PC-3 (cell line): ENCODE measurements around the gene CADPS2. TPM values are rescaled to one million over a fixed set of nuclear protein-coding genes. Genes with fewer than 3 reads are reported as not detected.

Experiments used
- ATAC-seq: fragments of 200-7000 bp; cut with Tn5 transposase; 2 replicates; pipeline ENCODE4 v1.9.1; 2020; ENCODE audit warnings: mild to moderate bottlenecking, moderate library complexity
- BruUV-seq: library from RNA; stranded (reverse); fragments of 400-500 nt; replicated peaks from 2 replicates; lab custom pipeline; 2021; lab: Mats Ljungman, UMichigan
- CTCF ChIA-PET: fragments of 300-600 bp; sonication (Branson Sonifier 250); formaldehyde crosslinking; loops from one replicate; lab custom pipeline; 2022; ENCODE audit warnings: antibody characterized with exemption; lab: Charles Lee
- POLR2A ChIA-PET: fragments of 300-600 bp; sonication (Branson Sonifier 250); formaldehyde crosslinking; loops from one replicate; lab custom pipeline; 2022; ENCODE audit warnings: antibody characterized with exemption; ENCODE audit not compliant: unreplicated experiment; lab: Charles Lee
- DNase-seq: peaks from one replicate; pipeline ENCODE4 v3.0.0-alpha.2; 2015
- H2AFZ ChIP-seq: fragments of 300-600 bp; sonication (generic); 2 replicates; pipeline ENCODE4 v1.6.0; 2016; ENCODE audit warnings: antibody characterized with exemption, low read length
- H3F3A ChIP-seq: fragments of 300-600 bp; sonication (generic); one replicate; pipeline ENCODE4 v1.6.0; 2017; ENCODE audit warnings: antibody characterized with exemption, low read length, control low read depth, mild to moderate bottlenecking; ENCODE audit not compliant: unreplicated experiment
- H3K27ac ChIP-seq: fragments of 300-600 bp; sonication (generic); 2 replicates; pipeline ENCODE4 v1.5.1; 2016; ENCODE audit warnings: mild to moderate bottlenecking, low read length
- H3K27me3 ChIP-seq: fragments of 300-600 bp; sonication (generic); 2 replicates; pipeline ENCODE4 v1.6.1; 2016; ENCODE audit warnings: low read length, mixed read lengths
- H3K36me3 ChIP-seq: fragments of 300-600 bp; sonication (generic); 2 replicates; pipeline ENCODE4 v1.6.1; 2016; ENCODE audit warnings: low read depth, mixed run types, low read length, mixed read lengths
- H3K4me1 ChIP-seq: fragments of 300-600 bp; sonication (generic); 2 replicates; pipeline ENCODE4 v1.5.1; 2016; ENCODE audit warnings: low read length; ENCODE audit not compliant: insufficient read depth
- H3K4me2 ChIP-seq: fragments of 300-600 bp; sonication (generic); 2 replicates; pipeline ENCODE4 v1.6.0; 2016; ENCODE audit warnings: low read length
- H3K4me3 ChIP-seq: fragments of 300-600 bp; sonication (generic); 2 replicates; pipeline ENCODE4 v1.5.1; 2016; ENCODE audit warnings: mild to moderate bottlenecking, low read length, mixed read lengths
- H3K79me2 ChIP-seq: fragments of 300-600 bp; sonication (generic); 2 replicates; pipeline ENCODE4 v1.6.1; 2017; ENCODE audit warnings: low read length, mixed read lengths
- H3K9ac ChIP-seq: fragments of 300-600 bp; sonication (generic); 2 replicates; pipeline ENCODE4 v1.6.0; 2016; ENCODE audit warnings: mild to moderate bottlenecking, low read length
- H3K9me2 ChIP-seq: fragments of 300-600 bp; sonication (generic); replicated peaks from 2 replicates; pipeline ENCODE4 v1.6.1; 2016; ENCODE audit warnings: mixed run types, low read length, mixed read lengths
- H3K9me3 ChIP-seq: fragments of 300-600 bp; sonication (generic); 2 replicates; pipeline ENCODE4 v1.6.1; 2016; ENCODE audit warnings: low read length, mixed read lengths
- H4K20me1 ChIP-seq: fragments of 300-600 bp; sonication (generic); 2 replicates; pipeline ENCODE4 v1.6.1; 2016; ENCODE audit warnings: low read length, mixed read lengths
- CTCF ChIP-seq: fragments of 300-600 bp; sonication (generic); conservative IDR thresholded peaks from 2 replicates; pipeline ENCODE4 v1.5.1; 2017; ENCODE audit warnings: antibody characterized with exemption, low read depth, mild to moderate bottlenecking, low read length
- EZH2 ChIP-seq: fragments of 300-600 bp; sonication (generic); IDR thresholded peaks from one replicate; pipeline ENCODE4 v1.6.1; 2017; ENCODE audit warnings: antibody characterized with exemption, mild to moderate bottlenecking, low read length; ENCODE audit not compliant: unreplicated experiment
- EZH2phosphoT487 ChIP-seq: fragments of 300-600 bp; sonication (generic); IDR thresholded peaks from 2 replicates; pipeline ENCODE4 v1.6.1; 2018; ENCODE audit warnings: mild to moderate bottlenecking, antibody characterized with exemption, low read length, borderline replicate concordance
- intact Hi-C: fragments of 100-400 bp; cut with micrococcal nuclease; formaldehyde crosslinking; loops from 2 replicates; pipeline ENCODE4 v1.9.0; 2023
- total RNA-seq: library from RNA; depleted of rRNA; stranded (reverse); fragments of >200 nt; gene quantifications from 2 replicates; pipeline ENCODE4 v1.2.3, GENCODE V29; 2014

Gene CADPS2
- total RNA-seq, 1 experiment from 2014 or later = 9.4 TPM

- no peaks in the 10 kb centered on the region for H4K20me1 ChIP-seq
- no peak overlapping the region for H3K9ac ChIP-seq
- ATAC-seq = no peak
- H3K4me3 ChIP-seq = no peak overlapping the region
- ChIA-PET CTCF (no interaction called here), POLR2A (no interaction called here)
- H2AFZ ChIP-seq = no peak overlapping the region
- H3F3A ChIP-seq = no peaks in the 10 kb centered on the region
- H3K4me1 ChIP-seq = no peaks in the 10 kb centered on the region
- no peaks in the 10 kb centered on the region for H3K36me3 ChIP-seq
- H3K9me2 ChIP-seq = no peaks in the 10 kb centered on the region
- no TSS peak for BruUV-seq
- intact Hi-C loops = no loop called here
- no peak for TF ChIP-seq CTCF
- TF ChIP-seq EZH2phosphoT487 = no peak
- TF ChIP-seq EZH2 = no peak
- H3K4me2 ChIP-seq = no peak overlapping the region
- DNase-seq = no peak
- no peaks in the 10 kb centered on the region for H3K79me2 ChIP-seq
- no peaks in the 10 kb centered on the region; the same call in 1 of the 2 replicates for H3K9me3 ChIP-seq
- no peaks in the 10 kb centered on the region for H3K27me3 ChIP-seq
- H3K27ac ChIP-seq = no peak overlapping the region
Measured at GRCh38 chr7:122864016-122864415, 22.2 kb downstream of the CADPS2 start.

- Histone ChIP-seq H3K79me2 (no peaks in the 10 kb centered on the region), H4K20me1 (no peaks in the 10 kb centered on the region), H3K4me1 (no peaks in the 10 kb centered on the region), H3F3A (no peaks in the 10 kb centered on the region), H3K9me3 (no peaks in the 10 kb centered on the region), H3K9ac (no peak overlapping the region), H3K27ac (no peak overlapping the region), H3K36me3 (no peaks in the 10 kb centered on the region), H3K4me2 (no peak overlapping the region), H2AFZ (no peak overlapping the region), H3K9me2 (no peaks in the 10 kb centered on the region), H3K27me3 (no peaks in the 10 kb centered on the region), H3K4me3 (no peak overlapping the region)
- POLR2A ChIA-PET = no interaction called here
- intact Hi-C loops = no loop called here
- no peak for TF ChIP-seq CTCF
- TF ChIP-seq EZH2phosphoT487 = no peak
- TF ChIP-seq EZH2 = no peak
- CTCF ChIA-PET = no interaction called here
- DNase-seq = no peak
- no peak for ATAC-seq
- no TSS peak for BruUV-seq
Measured at GRCh38 chr7:122858320-122858719, 27.9 kb downstream of the CADPS2 start.

GRCh38 chr7:122850528-122850927 lies 35.7 kb downstream of the CADPS2 start:
- no peak overlapping the region for H3K9ac ChIP-seq
- H3K27ac ChIP-seq = no peak overlapping the region
- ATAC-seq = no peak
- no peak for DNase-seq
- no peaks in the 10 kb centered on the region for H3K9me2 ChIP-seq
- BruUV-seq = no TSS peak
- H3K4me3 ChIP-seq = no peak overlapping the region
- CTCF ChIA-PET = no interaction called here
- H3K36me3 ChIP-seq = no peaks in the 10 kb centered on the region
- H3K79me2 ChIP-seq = no peaks in the 10 kb centered on the region
- no peaks in the 10 kb centered on the region for H3K9me3 ChIP-seq
- POLR2A ChIA-PET = no interaction called here
- H3K27me3 ChIP-seq = no peaks in the 10 kb centered on the region
- no peaks in the 10 kb centered on the region for H4K20me1 ChIP-seq
- no peak overlapping the region for H2AFZ ChIP-seq
- intact Hi-C loops = no loop called here
- no peaks in the 10 kb centered on the region for H3K4me1 ChIP-seq
- H3K4me2 ChIP-seq = no peak overlapping the region
- no peak for TF ChIP-seq EZH2phosphoT487
- TF ChIP-seq EZH2 = no peak
- no peak for TF ChIP-seq CTCF
- no peaks in the 10 kb centered on the region for H3F3A ChIP-seq
